ENCODE results near the gene USH1C. TPM values are rescaled to one million over a fixed set of nuclear protein-coding genes. Genes with fewer than 3 reads are reported as not detected.

USH1C gene
- total and polyA plus RNA-seq, 12 donors, result 0.14 to 16.9 (median 0.85) TPM; not detected in 2

- H3K27me3 ChIP-seq, result peaks cover under 1% of the 10 kb centered on the region
Measured at GRCh38 chr11:17500673-17501072, 43.5 kb downstream of the USH1C start.

DNA sequence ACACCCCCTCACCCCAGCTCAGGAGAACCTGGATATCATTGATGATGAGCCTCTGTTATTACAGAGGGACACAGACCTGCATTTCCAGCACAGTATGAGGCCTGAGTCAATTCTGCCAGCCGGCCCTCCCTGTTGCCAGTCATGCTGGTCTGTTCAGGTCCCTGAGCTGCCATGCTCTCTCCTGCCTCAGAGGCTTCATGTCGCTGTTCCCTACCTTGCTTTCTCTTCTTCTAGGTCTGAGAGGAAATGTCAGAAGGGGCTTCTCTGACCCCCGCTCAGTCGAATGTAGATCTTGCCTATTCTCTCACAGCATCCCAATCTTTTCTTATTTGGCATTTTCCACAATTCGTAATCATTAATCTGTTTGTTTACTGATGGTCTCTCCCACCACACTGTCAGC lies 45.7 kb downstream of the USH1C start:
- H3K4me3 ChIP-seq, result no peak overlapping the region
- 83 to 85% (median 83%) methylated on average over 5 of the region's 5 CpGs for whole genome bisulfite sequencing, 4 donors
- H3K27ac ChIP-seq, result no peak overlapping the region
- intact Hi-C loops (cut with DNase I), result no loop called here
- no peaks in the 10 kb centered on the region for H3K4me1 ChIP-seq (replicated peaks in 1 of 2)
- H3K36me3 ChIP-seq (replicated peaks in 1 of 2), result no peaks in the 10 kb centered on the region
- peaks cover 5% of the 10 kb centered on the region for H3K27me3 ChIP-seq
- TF ChIP-seq CTCF (IDR thresholded peaks at IDR 0.05), result no peak
- no peak for TF ChIP-seq POLR2A (IDR thresholded peaks at IDR 0.05)
- no peak for DNase-seq
- no peaks in the 10 kb centered on the region for H3K9me3 ChIP-seq (replicated peaks in 1 of 3)

More at GRCh38 chr11:17500673-17501072, 43.5 kb downstream of the USH1C start:
- intact Hi-C loops (cut with DNase I), result loop anchor here (5.0 to 10.0 kb wide), 2 partner anchors 113 to 276 kb away; partner anchors contain the start of gene KCNJ11 (in 1 of the 2)
- no peaks in the 10 kb centered on the region for H3K9me3 ChIP-seq (replicated peaks in 1 of 3)
- no peak overlapping the region for H3K4me3 ChIP-seq
- no peak overlapping the region for H3K27ac ChIP-seq
- DNase-seq, result no peak
- H3K36me3 ChIP-seq (replicated peaks in 1 of 2), result no peaks in the 10 kb centered on the region
- TF ChIP-seq CTCF (IDR thresholded peaks at IDR 0.05), result no peak
- no peak for TF ChIP-seq POLR2A (IDR thresholded peaks at IDR 0.05)
- 85 to 93% (median 89%) methylated on average over 9 to 12 of the region's 12 CpGs for WGBS, 4 donors
- no peaks in the 10 kb centered on the region for H3K4me1 ChIP-seq (replicated peaks in 1 of 2)

DNA sequence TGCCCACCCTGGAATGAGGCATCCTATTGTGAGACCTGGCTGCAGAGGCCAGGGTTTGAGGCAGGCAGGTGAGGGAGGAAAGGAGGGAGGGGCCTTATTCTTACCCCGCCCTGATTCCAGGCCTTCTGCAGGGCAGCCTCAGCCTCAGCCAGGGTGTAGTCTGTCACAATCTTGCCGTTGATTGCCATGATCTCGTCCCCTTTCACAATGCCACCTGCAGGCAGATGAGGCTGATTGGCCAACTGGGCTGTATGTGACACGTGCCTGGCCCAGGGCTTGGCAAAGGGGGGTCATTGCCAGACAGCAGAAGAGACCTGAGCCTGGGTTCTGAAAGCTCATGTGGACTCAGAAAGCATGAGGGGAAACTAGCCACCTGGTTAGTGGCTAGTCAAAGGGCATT lies 46.2 kb downstream of the USH1C start:
- Histone ChIP-seq H3K36me3 (replicated peaks in 1 of 2) (no peaks in the 10 kb centered on the region), H3K4me1 (replicated peaks in 1 of 2) (no peaks in the 10 kb centered on the region), H3K9me3 (replicated peaks in 1 of 3) (no peaks in the 10 kb centered on the region), H3K27me3 (peaks cover 5% of the 10 kb centered on the region), H3K4me3 (no peak overlapping the region), H3K27ac (no peak overlapping the region)
- 53 to 100% (median 60%) methylated on average over 1 to 4 of the region's 4 CpGs for WGBS, 4 donors
- intact Hi-C loops (cut with DNase I), result no loop called here
- no peak for DNase-seq
- no peak for TF ChIP-seq CTCF (IDR thresholded peaks at IDR 0.05)
- TF ChIP-seq POLR2A (IDR thresholded peaks at IDR 0.05), result no peak

- Histone ChIP-seq H3K36me3 (replicated peaks in 1 of 2) (no peaks in the 10 kb centered on the region), H3K4me1 (replicated peaks in 1 of 2) (no peaks in the 10 kb centered on the region), H3K27ac (no peak overlapping the region), H3K9me3 (replicated peaks in 1 of 3) (no peaks in the 10 kb centered on the region), H3K4me3 (no peak overlapping the region), H3K27me3 (peaks cover 5% of the 10 kb centered on the region)
- TF ChIP-seq CTCF (IDR thresholded peaks at IDR 0.05), result no peak
- no peak for TF ChIP-seq POLR2A (IDR thresholded peaks at IDR 0.05)
- peak in 1 of 7 donors; percentile 19 for DNase-seq
- 49 to 69% (median 68%) methylated on average over 7 of the region's 7 CpGs for WGBS, 4 donors
- intact Hi-C loops (cut with DNase I), result no loop called here
Measured at GRCh38 chr11:17496406-17496805, 47.8 kb downstream of the USH1C start.

Measured in adrenal gland (tissue), 12 donors.